OCI-LY7 (cell line): ENCODE results near the gene NUP205.

Experiments
- EZH2phosphoT487 ChIP-seq: fragments of 200-600 bp; sonication (generic); IDR thresholded peaks from 2 replicates; pipeline ENCODE4 v1.6.1; 2018; ENCODE audit warnings: low read depth, borderline replicate concordance, mild to moderate bottlenecking, mixed run types, antibody characterized with exemption, low read length, moderate library complexity, mixed read lengths
- TF ChIP-seq, protein P1 (sequence below): fragments of 200-600 bp; sonication (generic); conservative IDR thresholded peaks from 2 replicates; pipeline ENCODE4 v1.5.1; 2014; ENCODE audit warnings: mild to moderate bottlenecking, antibody characterized with exemption, low read length, moderate library complexity, mixed read lengths

DNA sequence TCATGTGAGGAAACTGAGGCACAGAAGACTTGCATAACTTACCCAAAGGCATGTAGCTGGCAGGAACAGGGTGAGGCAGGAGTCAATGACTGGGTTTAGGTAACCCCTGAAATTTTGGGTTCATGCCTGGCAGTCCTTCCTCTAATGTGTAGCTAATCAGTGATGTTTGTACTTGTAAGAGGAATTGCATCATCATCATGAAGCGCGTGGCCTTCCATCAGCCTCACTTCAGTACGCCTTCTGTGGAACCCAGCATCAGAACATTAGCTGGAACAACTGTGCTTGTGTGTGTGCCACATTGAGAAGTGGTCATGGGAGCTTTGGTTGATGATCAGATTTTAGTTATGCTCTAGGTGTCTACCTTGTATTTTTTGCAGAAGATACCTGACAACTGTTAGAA, 86.4 kb downstream of the NUP205 start:
- TF ChIP-seq, protein P1, sequence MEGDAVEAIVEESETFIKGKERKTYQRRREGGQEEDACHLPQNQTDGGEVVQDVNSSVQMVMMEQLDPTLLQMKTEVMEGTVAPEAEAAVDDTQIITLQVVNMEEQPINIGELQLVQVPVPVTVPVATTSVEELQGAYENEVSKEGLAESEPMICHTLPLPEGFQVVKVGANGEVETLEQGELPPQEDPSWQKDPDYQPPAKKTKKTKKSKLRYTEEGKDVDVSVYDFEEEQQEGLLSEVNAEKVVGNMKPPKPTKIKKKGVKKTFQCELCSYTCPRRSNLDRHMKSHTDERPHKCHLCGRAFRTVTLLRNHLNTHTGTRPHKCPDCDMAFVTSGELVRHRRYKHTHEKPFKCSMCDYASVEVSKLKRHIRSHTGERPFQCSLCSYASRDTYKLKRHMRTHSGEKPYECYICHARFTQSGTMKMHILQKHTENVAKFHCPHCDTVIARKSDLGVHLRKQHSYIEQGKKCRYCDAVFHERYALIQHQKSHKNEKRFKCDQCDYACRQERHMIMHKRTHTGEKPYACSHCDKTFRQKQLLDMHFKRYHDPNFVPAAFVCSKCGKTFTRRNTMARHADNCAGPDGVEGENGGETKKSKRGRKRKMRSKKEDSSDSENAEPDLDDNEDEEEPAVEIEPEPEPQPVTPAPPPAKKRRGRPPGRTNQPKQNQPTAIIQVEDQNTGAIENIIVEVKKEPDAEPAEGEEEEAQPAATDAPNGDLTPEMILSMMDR = no peak
- TF ChIP-seq EZH2phosphoT487 = no peak
